Peyer's patch (tissue), 4 donors: ENCODE results near the gene CTAG1B.

Source experiments
- POLR2A ChIP-seq, 2 donors: fragments of 450-650 bp; IDR thresholded peaks; one replicate each; pipeline ENCODE4 v1.5.1; 2017; ENCODE audit warnings: antibody characterized with exemption in 2 of 2, mild to moderate bottlenecking in 2 of 2, moderate library complexity in 2 of 2
- TF ChIP-seq, protein P1 (sequence below), 6 experiments: fragments of 450-650 bp in 4 of 6; fragments of 200-600 bp in 2 of 6; sonication (generic) in 1 of 6; IDR thresholded peaks; one replicate each; pipeline ENCODE4 v1.5.1; 2017 to 2019; ENCODE audit warnings: antibody characterized with exemption in 6 of 6, mild to moderate bottlenecking in 3 of 6, moderate library complexity in 1 of 6

DNA sequence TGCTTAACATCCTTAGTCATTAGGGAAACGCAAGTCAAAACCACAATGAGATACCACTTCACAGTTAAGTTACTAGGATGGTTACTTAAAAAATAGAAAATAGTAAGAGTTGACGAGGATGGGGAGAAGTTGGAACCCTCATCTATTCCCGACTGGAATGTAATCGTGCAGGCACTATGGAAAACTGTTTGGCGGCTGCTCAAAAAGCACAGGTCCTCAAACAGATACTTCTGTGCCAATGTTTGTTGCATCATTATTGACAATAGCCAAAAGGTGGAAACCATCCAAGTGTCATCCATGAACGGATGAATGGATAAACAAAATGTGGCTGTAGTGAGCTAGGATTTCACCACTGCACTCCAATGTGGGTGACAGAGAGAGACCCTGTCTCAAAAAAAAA is 11.7 kb downstream of the CTAG1B start:
- TF ChIP-seq, protein P1, sequence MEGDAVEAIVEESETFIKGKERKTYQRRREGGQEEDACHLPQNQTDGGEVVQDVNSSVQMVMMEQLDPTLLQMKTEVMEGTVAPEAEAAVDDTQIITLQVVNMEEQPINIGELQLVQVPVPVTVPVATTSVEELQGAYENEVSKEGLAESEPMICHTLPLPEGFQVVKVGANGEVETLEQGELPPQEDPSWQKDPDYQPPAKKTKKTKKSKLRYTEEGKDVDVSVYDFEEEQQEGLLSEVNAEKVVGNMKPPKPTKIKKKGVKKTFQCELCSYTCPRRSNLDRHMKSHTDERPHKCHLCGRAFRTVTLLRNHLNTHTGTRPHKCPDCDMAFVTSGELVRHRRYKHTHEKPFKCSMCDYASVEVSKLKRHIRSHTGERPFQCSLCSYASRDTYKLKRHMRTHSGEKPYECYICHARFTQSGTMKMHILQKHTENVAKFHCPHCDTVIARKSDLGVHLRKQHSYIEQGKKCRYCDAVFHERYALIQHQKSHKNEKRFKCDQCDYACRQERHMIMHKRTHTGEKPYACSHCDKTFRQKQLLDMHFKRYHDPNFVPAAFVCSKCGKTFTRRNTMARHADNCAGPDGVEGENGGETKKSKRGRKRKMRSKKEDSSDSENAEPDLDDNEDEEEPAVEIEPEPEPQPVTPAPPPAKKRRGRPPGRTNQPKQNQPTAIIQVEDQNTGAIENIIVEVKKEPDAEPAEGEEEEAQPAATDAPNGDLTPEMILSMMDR (IDR thresholded peaks at IDR 0.05) = no peak
- TF ChIP-seq POLR2A (IDR thresholded peaks at IDR 0.05) = no peak
